IMR-90 (cell line): Measurements from ENCODE around the gene FXYD6. TPM values are rescaled to one million over a fixed set of nuclear protein-coding genes. Genes with fewer than 3 reads are reported as not detected.

Experiments
- ATAC-seq: fragments of 200-7000 bp; cut with Tn5 transposase; 2 replicates; pipeline ENCODE4 v1.9.1; 2020; ENCODE audit warnings: low read depth, mild to moderate bottlenecking, moderate library complexity
- BruUV-seq: library from RNA; stranded (reverse); fragments of 400-500 nt; replicated peaks from 2 replicates; lab custom pipeline; 2021; lab: Mats Ljungman, UMichigan
- CTCF ChIA-PET: fragments of 300-600 bp; formaldehyde crosslinking; extraction: SDS; loops from one replicate; lab custom pipeline; 2021; ENCODE audit warnings: antibody characterized with exemption; lab: Yijun Ruan, JAX
- POLR2A ChIA-PET: fragments of 300-600 bp; sonication (Branson Sonifier 250); formaldehyde crosslinking; loops from one replicate; lab custom pipeline; 2022; ENCODE audit warnings: antibody characterized with exemption; ENCODE audit not compliant: unreplicated experiment; lab: Charles Lee
- DNase-seq: peaks from one replicate; pipeline ENCODE4 v3.0.0; 2013
- H2AFZ ChIP-seq: replicated peaks from 2 replicates; pipeline ENCODE3; 2013; ENCODE audit warnings: low read length, mild to moderate bottlenecking; ENCODE audit not compliant: poor library complexity
- H2AK5ac ChIP-seq: 2 replicates; pipeline ENCODE4 v1.6.1; 2013; ENCODE audit warnings: low read depth, low read length, inconsistent platforms
- H2AK9ac ChIP-seq: replicated peaks from 2 replicates; pipeline ENCODE3; 2013; ENCODE audit warnings: mild to moderate bottlenecking, low read depth, low read length, moderate library complexity; ENCODE audit not compliant: poor library complexity
- H2BK120ac ChIP-seq: 2 replicates; pipeline ENCODE4 v1.6.1; 2013; ENCODE audit warnings: low read depth, low read length, inconsistent platforms
- H2BK15ac ChIP-seq: 3 replicates; pipeline ENCODE4 v1.6.1; 2013; ENCODE audit warnings: low read depth, low read length, inconsistent platforms
- H2BK20ac ChIP-seq: 2 replicates; pipeline ENCODE4 v1.6.1; 2013; ENCODE audit warnings: low read depth, mild to moderate bottlenecking, inconsistent platforms, low read length, moderate library complexity
- H2BK5ac ChIP-seq: 2 replicates; pipeline ENCODE4 v1.6.1; 2013; ENCODE audit warnings: mild to moderate bottlenecking, low read depth, low read length, inconsistent platforms; ENCODE audit not compliant: poor library complexity, severe bottlenecking
- H3K14ac ChIP-seq: replicated peaks from 2 replicates; pipeline ENCODE4 v1.6.1; 2013; ENCODE audit warnings: low read depth, low read length, inconsistent platforms
- H3K18ac ChIP-seq: 2 replicates; pipeline ENCODE4 v1.6.1; 2013; ENCODE audit warnings: low read depth, low read length, control low read depth
- H3K23ac ChIP-seq: 2 replicates; pipeline ENCODE4 v1.6.1; 2013; ENCODE audit warnings: low read depth, low read length, inconsistent platforms
- H3K27ac ChIP-seq: 2 replicates; pipeline ENCODE4 v1.5.1; 2013; ENCODE audit warnings: mild to moderate bottlenecking, control low read depth, low read length; ENCODE audit not compliant: insufficient read depth
- H3K27me3 ChIP-seq: 2 replicates; pipeline ENCODE4 v1.6.1; 2013; ENCODE audit warnings: low read length; ENCODE audit not compliant: control insufficient read depth, insufficient read depth
- H3K36me3 ChIP-seq: 2 replicates; pipeline ENCODE4 v1.6.1; 2013; ENCODE audit warnings: low read length, mixed read lengths; ENCODE audit not compliant: control insufficient read depth, insufficient read depth
- H3K4ac ChIP-seq: 2 replicates; pipeline ENCODE4 v1.6.1; 2013; ENCODE audit warnings: low read depth, low read length, inconsistent platforms
- H3K4me1 ChIP-seq: 2 replicates; pipeline ENCODE4 v1.6.1; 2013; ENCODE audit warnings: low read length, mixed read lengths; ENCODE audit not compliant: control insufficient read depth, insufficient read depth
- H3K4me2 ChIP-seq: 2 replicates; pipeline ENCODE4 v1.6.1; 2013; ENCODE audit warnings: low read depth, mild to moderate bottlenecking, control low read depth, low read length, moderate library complexity
- H3K4me3 ChIP-seq: 2 replicates; pipeline ENCODE4 v1.5.1; 2013; ENCODE audit warnings: low read depth, mild to moderate bottlenecking, control low read depth, low read length, moderate library complexity; ENCODE audit not compliant: insufficient read depth
- H3K56ac ChIP-seq: 2 replicates; pipeline ENCODE4 v1.6.1; 2013; ENCODE audit warnings: low read length, inconsistent platforms; ENCODE audit not compliant: insufficient read depth; ENCODE audit errors: extremely low read depth
- H3K79me1 ChIP-seq, 2 experiments: 2 replicates each; pipeline ENCODE4 v1.6.1; 2013; ENCODE audit warnings: low read length in 2 of 2, inconsistent platforms in 1 of 2, low read depth in 1 of 2
- H3K9ac ChIP-seq: 2 replicates; pipeline ENCODE4 v1.6.1; 2013; ENCODE audit warnings: low read depth, low read length, control low read depth
- H3K9me1 ChIP-seq: 2 replicates; pipeline ENCODE4 v1.6.1; 2013; ENCODE audit warnings: low read length, inconsistent platforms; ENCODE audit not compliant: insufficient read depth
- H3K9me3 ChIP-seq: 2 replicates; pipeline ENCODE4 v1.6.1; 2013; ENCODE audit warnings: low read length; ENCODE audit not compliant: control insufficient read depth, insufficient read depth
- H4K20me1 ChIP-seq: 2 replicates; pipeline ENCODE4 v1.6.1; 2013; ENCODE audit warnings: low read length, inconsistent platforms; ENCODE audit not compliant: insufficient read depth
- H4K5ac ChIP-seq: 2 replicates; pipeline ENCODE4 v1.6.1; 2013; ENCODE audit warnings: mild to moderate bottlenecking, low read depth, low read length, control low read depth
- H4K8ac ChIP-seq, 2 experiments: 2 replicates each; pipeline ENCODE4 v1.6.1; 2013; ENCODE audit warnings: low read depth in 2 of 2, low read length in 2 of 2, control low read depth in 1 of 2, inconsistent platforms in 1 of 2
- H4K91ac ChIP-seq: 2 replicates; pipeline ENCODE4 v1.6.1; 2013; ENCODE audit warnings: low read depth, low read length, inconsistent platforms; ENCODE audit not compliant: insufficient read depth
- BHLHE40 ChIP-seq: fragments of 150-350 bp; IDR thresholded peaks from 2 replicates; pipeline ENCODE4 v1.6.1; 2016; ENCODE audit warnings: mild to moderate bottlenecking, low read depth, low read length
- CEBPB ChIP-seq: IDR thresholded peaks from 2 replicates; pipeline ENCODE4 v1.6.1; 2012; ENCODE audit warnings: low read depth, low read length, improper control_type of control experiment
- MAFK ChIP-seq: IDR thresholded peaks from 2 replicates; pipeline ENCODE4 v1.6.1; 2012; ENCODE audit warnings: low read depth, low read length, improper control_type of control experiment
- MAZ ChIP-seq: IDR thresholded peaks from 2 replicates; pipeline ENCODE4 v1.6.1; 2012; ENCODE audit warnings: low read depth, mild to moderate bottlenecking, low read length, improper control_type of control experiment, moderate library complexity, borderline replicate concordance
- MXI1 ChIP-seq: IDR thresholded peaks from 2 replicates; pipeline ENCODE4 v1.6.1; 2012; ENCODE audit warnings: low read depth, mild to moderate bottlenecking, low read length, moderate library complexity, borderline replicate concordance
- POLR2A ChIP-seq: IDR thresholded peaks from 2 replicates; pipeline ENCODE4 v1.6.1; 2012; ENCODE audit warnings: mild to moderate bottlenecking, low read depth, low read length
- RAD21 ChIP-seq: IDR thresholded peaks from 2 replicates; pipeline ENCODE4 v1.6.1; 2012; ENCODE audit warnings: low read length, improper control_type of control experiment
- RCOR1 ChIP-seq: IDR thresholded peaks from 2 replicates; pipeline ENCODE4 v1.6.1; 2012; ENCODE audit warnings: mild to moderate bottlenecking, low read length, improper control_type of control experiment; ENCODE audit not compliant: insufficient replicate concordance
- RFX5 ChIP-seq: IDR thresholded peaks from 2 replicates; pipeline ENCODE4 v1.8.0; 2012; ENCODE audit warnings: low read depth, mild to moderate bottlenecking, low read length, moderate library complexity
- SMC3 ChIP-seq: fragments of 150-350 bp; IDR thresholded peaks from 2 replicates; pipeline ENCODE4 v1.6.1; 2016; ENCODE audit warnings: low read depth, mild to moderate bottlenecking, antibody characterized with exemption, low read length, moderate library complexity
- WGBS, 2 experiments: methylation state at CpG; one replicate each; pipeline versions ENCODE4 v1.1.5 to v1.1.7; 2013; ENCODE audit warnings: missing lambda C conversion rate in 2 of 2; ENCODE audit not compliant: insufficient read length in 1 of 2; ENCODE audit errors: extremely low coverage in 2 of 2; 5-methylcytosine and 5-hydroxymethylcytosine counted together
- dilution Hi-C: fragments of 300-500 bp; cut with HindIII; formaldehyde crosslinking; loops from one replicate; pipeline ENCODE4 v1.14.3; 2018; ENCODE audit warnings: low sequenced_read_pairs; ENCODE audit not compliant: unreplicated experiment
- in situ Hi-C: fragments of 300-500 bp; cut with MboI; formaldehyde crosslinking; loops from 3 replicates; pipeline ENCODE4 v1.14.3; 2019; ENCODE audit warnings: low sequenced_read_pairs, inconsistent platforms, mixed read lengths
- intact Hi-C: fragments of 100-400 bp; cut with micrococcal nuclease; formaldehyde crosslinking; loops from 2 replicates; pipeline ENCODE4 v1.10.0; 2022
- polyA plus RNA-seq, 3 experiments: library from polyadenylated mRNA; depleted of rRNA; stranded (reverse); fragments of >200 nt; gene quantifications; 2 replicates each; pipeline ENCODE4 v1.2.3, GENCODE V29; 2012; ENCODE audit warnings: low replicate concordance in 1 of 3
- total RNA-seq: library from RNA; depleted of rRNA; stranded (reverse); fragments of >200 nt; gene quantifications from 2 replicates; pipeline ENCODE4 v1.2.3, GENCODE V29; 2012
- TF ChIP-seq, protein P1 (sequence below): conservative IDR thresholded peaks from 2 replicates; pipeline ENCODE4 v1.5.1; 2012; ENCODE audit warnings: mild to moderate bottlenecking, low read depth, low read length, improper control_type of control experiment
- TF ChIP-seq, protein P2 (sequence below): fragments of 150-350 bp; IDR thresholded peaks from 2 replicates; pipeline ENCODE4 v1.6.1; 2016; ENCODE audit warnings: low read depth, mild to moderate bottlenecking, low read length, moderate library complexity, borderline replicate concordance

The FXYD6 gene
- total and polyA plus RNA-seq, 2 of the 4 experiments (the other 2 are of a cell fraction) = 0.32 TPM; not detected in 1

DNA sequence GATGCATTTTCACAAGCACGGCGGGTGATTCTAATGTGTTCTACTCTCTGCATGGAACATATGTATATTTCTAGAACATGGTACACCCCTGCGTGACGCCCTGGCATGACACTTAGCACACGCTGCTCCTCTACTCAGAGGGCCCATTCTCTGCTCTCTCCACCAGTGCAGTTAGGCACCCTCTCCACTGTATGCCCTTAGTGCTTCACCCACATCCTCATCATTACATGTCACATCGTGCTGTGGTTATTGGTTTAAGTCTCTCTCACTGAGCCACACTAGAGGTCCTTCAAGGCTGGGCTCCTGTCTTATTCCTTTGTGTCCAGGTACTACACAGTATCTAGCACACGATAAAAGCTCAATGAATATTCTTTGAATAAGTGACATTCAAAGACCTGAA is 36.0 kb upstream of the FXYD6 start:
- in situ Hi-C loops = no loop called here
- no peak overlapping the region for H3K23ac ChIP-seq
- H3K9ac ChIP-seq = no peak overlapping the region
- H2AFZ ChIP-seq = no peak overlapping the region
- POLR2A ChIA-PET = no interaction called here
- no peak overlapping the region for H2AK5ac ChIP-seq
- no peak overlapping the region for H3K4ac ChIP-seq
- H4K5ac ChIP-seq = no peak overlapping the region
- intact Hi-C loops = no loop called here
- no peak overlapping the region for H2BK15ac ChIP-seq
- H3K4me3 ChIP-seq = no peak overlapping the region
- H3K56ac ChIP-seq = no peak overlapping the region
- peaks cover 6% of the 10 kb centered on the region for H3K27me3 ChIP-seq
- TF ChIP-seq RAD21 = no peak
- TF ChIP-seq SMC3 = no peak
- TF ChIP-seq RCOR1 = no peak
- no peak for TF ChIP-seq RFX5
- TF ChIP-seq MAZ = no peak
- TF ChIP-seq, protein P1, sequence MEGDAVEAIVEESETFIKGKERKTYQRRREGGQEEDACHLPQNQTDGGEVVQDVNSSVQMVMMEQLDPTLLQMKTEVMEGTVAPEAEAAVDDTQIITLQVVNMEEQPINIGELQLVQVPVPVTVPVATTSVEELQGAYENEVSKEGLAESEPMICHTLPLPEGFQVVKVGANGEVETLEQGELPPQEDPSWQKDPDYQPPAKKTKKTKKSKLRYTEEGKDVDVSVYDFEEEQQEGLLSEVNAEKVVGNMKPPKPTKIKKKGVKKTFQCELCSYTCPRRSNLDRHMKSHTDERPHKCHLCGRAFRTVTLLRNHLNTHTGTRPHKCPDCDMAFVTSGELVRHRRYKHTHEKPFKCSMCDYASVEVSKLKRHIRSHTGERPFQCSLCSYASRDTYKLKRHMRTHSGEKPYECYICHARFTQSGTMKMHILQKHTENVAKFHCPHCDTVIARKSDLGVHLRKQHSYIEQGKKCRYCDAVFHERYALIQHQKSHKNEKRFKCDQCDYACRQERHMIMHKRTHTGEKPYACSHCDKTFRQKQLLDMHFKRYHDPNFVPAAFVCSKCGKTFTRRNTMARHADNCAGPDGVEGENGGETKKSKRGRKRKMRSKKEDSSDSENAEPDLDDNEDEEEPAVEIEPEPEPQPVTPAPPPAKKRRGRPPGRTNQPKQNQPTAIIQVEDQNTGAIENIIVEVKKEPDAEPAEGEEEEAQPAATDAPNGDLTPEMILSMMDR = no peak
- no peak for TF ChIP-seq MAFK
- TF ChIP-seq POLR2A = no peak
- no peak for TF ChIP-seq MXI1
- TF ChIP-seq, protein P2, sequence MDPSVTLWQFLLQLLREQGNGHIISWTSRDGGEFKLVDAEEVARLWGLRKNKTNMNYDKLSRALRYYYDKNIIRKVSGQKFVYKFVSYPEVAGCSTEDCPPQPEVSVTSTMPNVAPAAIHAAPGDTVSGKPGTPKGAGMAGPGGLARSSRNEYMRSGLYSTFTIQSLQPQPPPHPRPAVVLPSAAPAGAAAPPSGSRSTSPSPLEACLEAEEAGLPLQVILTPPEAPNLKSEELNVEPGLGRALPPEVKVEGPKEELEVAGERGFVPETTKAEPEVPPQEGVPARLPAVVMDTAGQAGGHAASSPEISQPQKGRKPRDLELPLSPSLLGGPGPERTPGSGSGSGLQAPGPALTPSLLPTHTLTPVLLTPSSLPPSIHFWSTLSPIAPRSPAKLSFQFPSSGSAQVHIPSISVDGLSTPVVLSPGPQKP = no peak
- no peak for TF ChIP-seq BHLHE40
- TF ChIP-seq CEBPB = no peak
- H4K8ac ChIP-seq = no peak overlapping the region
- H2BK120ac ChIP-seq = no peak overlapping the region
- H3K18ac ChIP-seq = no peak overlapping the region
- no peak overlapping the region for H3K4me2 ChIP-seq
- H3K36me3 ChIP-seq = no peaks in the 10 kb centered on the region
- no peak overlapping the region for H2BK5ac ChIP-seq
- H3K14ac ChIP-seq = no peak overlapping the region
- H4K91ac ChIP-seq = no peak overlapping the region
- no peaks in the 10 kb centered on the region for H3K79me1 ChIP-seq
- H3K9me3 ChIP-seq = no peaks in the 10 kb centered on the region
- WGBS, 2 experiments = no CpG with 5 or more reads among the region's 7 CpGs
- no peak overlapping the region for H2AK9ac ChIP-seq
- H3K4me1 ChIP-seq = no peaks in the 10 kb centered on the region
- DNase-seq (no peak), ATAC-seq (no peak)
- no TSS peak for BruUV-seq
- H2BK20ac ChIP-seq = no peak overlapping the region
- no peaks in the 10 kb centered on the region for H3K9me1 ChIP-seq
- dilution Hi-C loops = no loop called here
- CTCF ChIA-PET = no interaction called here
- H4K20me1 ChIP-seq = no peaks in the 10 kb centered on the region
- no peak overlapping the region for H3K27ac ChIP-seq
